ENCODE measurements around the gene TMEM50B. TPM values are rescaled to one million over a fixed set of nuclear protein-coding genes. Genes with fewer than 3 reads are reported as not detected.

TMEM50B gene
- total and polyA plus RNA-seq, 12 donors = 27.7 to 122 (median 47.0) TPM

DNA sequence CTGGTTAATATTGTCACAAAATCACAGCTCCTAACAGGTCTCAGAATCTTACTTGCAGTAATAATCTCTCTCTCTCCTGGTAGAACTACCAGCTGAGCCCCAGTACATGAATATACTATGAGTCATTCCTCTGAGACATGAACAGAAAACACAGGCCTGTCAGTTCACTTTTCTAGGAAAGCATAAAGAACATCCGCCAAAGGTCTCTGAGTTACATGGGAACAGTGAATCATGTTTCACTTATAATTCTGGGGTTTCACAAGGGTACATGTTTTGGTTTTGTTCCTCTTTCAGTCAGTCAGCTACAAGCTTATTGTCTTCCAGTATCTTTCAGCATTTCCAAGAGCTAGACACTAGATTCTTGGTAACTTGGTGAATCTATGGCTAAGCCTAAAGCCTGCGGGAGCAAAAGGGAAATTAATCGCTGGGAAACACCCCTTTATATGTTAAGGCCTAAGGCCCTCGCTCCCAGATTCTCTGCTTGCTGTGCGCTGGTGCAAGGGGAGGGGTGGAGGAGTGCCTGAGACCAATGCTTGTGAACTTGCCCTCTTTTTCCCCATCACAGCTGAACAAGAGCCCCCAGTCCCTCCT, 44.9 kb downstream of the TMEM50B start:
- intact Hi-C loops (cut with DNase I) = loop anchor here in 1 of 2 donors (10.0 kb wide), 1 partner anchor 70 kb away; no protein-coding TSS in a partner anchor
- peak overlapping the region; percentile 62 to 88 (median 71) for H3K27ac ChIP-seq
- 38 to 66% (median 52%) methylated on average over 5 of the region's 5 CpGs for WGBS, 4 donors
- H3K9me3 ChIP-seq (replicated peaks in 1 of 3) = no peaks in the 10 kb centered on the region
- peak in 1 of 2 donors; percentile 30 for TF ChIP-seq POLR2A (IDR thresholded peaks at IDR 0.05)
- TF ChIP-seq, protein P1, sequence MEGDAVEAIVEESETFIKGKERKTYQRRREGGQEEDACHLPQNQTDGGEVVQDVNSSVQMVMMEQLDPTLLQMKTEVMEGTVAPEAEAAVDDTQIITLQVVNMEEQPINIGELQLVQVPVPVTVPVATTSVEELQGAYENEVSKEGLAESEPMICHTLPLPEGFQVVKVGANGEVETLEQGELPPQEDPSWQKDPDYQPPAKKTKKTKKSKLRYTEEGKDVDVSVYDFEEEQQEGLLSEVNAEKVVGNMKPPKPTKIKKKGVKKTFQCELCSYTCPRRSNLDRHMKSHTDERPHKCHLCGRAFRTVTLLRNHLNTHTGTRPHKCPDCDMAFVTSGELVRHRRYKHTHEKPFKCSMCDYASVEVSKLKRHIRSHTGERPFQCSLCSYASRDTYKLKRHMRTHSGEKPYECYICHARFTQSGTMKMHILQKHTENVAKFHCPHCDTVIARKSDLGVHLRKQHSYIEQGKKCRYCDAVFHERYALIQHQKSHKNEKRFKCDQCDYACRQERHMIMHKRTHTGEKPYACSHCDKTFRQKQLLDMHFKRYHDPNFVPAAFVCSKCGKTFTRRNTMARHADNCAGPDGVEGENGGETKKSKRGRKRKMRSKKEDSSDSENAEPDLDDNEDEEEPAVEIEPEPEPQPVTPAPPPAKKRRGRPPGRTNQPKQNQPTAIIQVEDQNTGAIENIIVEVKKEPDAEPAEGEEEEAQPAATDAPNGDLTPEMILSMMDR (IDR thresholded peaks at IDR 0.05) = no peak
- H3K4me3 ChIP-seq = no peak overlapping the region
- H3K27me3 ChIP-seq = no peaks in the 10 kb centered on the region
- peaks cover 13 to 19% of the 10 kb centered on the region in 2 donors for H3K4me1 ChIP-seq (replicated peaks in 1 of 2)
- peaks cover 0 to 77% of the 10 kb centered on the region in 2 donors for H3K36me3 ChIP-seq (replicated peaks in 1 of 2)
- peak in 3 of 7 donors; percentile 43 to 56 (median 52) for DNase-seq

DNA sequence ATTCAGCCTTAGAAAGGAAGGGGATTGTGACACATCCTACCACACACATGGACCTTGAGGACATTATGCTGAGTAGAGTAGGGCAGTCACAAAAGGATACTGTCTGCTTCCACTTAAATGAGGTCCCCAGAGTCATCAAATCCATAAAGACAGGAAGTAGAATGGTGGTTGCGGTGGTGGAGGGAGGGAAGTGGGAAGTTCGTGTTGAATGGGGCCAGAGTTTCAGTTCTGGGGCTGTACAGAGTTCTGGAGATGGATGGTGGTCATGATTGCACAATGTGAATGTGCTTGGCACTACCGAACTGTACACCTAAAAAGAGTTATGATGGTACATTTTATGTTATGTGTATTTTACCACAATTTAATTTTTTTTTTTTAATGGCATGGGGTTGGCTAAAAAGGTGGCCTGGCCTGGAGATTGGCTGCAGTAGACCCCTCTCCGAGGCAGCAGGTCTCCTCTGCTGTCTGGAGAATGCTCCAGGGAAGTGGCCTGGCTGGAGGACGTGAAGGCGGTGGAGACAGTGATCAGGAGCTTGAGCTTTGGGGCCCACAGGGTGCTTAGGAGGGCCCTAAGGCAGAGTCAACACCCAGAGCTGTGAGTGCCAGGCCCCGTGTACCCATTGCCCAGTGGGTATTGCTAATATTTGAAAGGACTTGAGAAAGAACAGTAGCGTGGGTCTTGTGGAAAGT, 46.2 kb downstream of the TMEM50B start:
- peak in 4 of 7 donors; percentile 36 to 54 (median 49) for DNase-seq
- Histone ChIP-seq H3K9me3 (replicated peaks in 1 of 3) (no peaks in the 10 kb centered on the region), H3K4me1 (replicated peaks in 1 of 2) (peaks cover 13 to 19% of the 10 kb centered on the region in 2 donors), H3K27ac (peak overlapping the region in 4 of 5 donors; percentile 44 to 88 (median 78)), H3K36me3 (replicated peaks in 1 of 2) (peaks cover 0 to 87% of the 10 kb centered on the region in 2 donors), H3K27me3 (no peaks in the 10 kb centered on the region), H3K4me3 (no peak overlapping the region)
- no peak for TF ChIP-seq POLR2A (IDR thresholded peaks at IDR 0.05)
- TF ChIP-seq, protein P1 (IDR thresholded peaks at IDR 0.05) = no peak
- intact Hi-C loops (cut with DNase I) = loop anchor here in 1 of 2 donors (10.0 kb wide), 1 partner anchor 69 kb away; no protein-coding TSS in a partner anchor
- WGBS, 4 donors = 76 to 83% (median 80%) methylated on average over 8 of the region's 8 CpGs

DNA sequence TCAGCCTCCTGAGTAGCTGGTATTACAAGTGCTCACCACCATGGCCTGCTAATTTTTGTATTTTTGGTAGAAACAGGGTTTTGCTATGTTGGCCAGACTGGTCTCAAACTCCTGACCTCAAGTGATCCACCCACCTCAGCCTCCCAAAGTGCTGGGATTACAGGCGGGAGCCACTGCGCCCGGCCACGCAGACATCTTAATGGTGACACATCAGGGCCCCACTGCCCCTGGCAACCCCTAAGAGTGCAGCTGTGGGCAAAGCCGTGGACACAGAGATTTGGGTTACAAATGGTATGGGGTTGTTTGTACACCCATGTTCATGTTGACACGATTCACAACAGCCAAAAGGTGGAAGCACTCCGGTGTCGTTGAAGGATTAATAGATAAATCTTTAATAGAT, 46.8 kb downstream of the TMEM50B start:
- no peak for DNase-seq
- intact Hi-C loops (cut with DNase I) = loop anchor here in 1 of 2 donors (10.0 kb wide), 1 partner anchor 68 kb away; no protein-coding TSS in a partner anchor

DNA sequence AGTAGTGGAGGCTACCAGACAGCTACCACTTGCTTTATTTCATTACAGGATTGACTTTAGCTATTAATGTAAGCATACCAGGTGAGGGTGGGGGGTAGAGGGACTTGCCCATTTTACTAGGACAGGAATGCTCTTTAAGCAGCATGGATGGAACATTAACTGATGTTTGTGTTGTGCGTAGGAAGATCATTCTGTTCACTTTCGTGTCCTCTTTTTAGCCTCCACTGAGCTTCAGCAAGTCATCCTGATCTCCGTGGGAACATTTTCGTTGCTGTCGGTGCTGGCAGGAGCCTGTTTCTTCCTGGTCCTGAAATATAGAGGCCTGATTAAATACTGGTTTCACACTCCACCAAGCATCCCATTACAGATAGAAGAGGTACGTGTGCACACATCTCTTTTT, 47.3 kb downstream of the TMEM50B start:
- no peak for DNase-seq
- H3K27me3 ChIP-seq = no peaks in the 10 kb centered on the region
- no peaks in the 10 kb centered on the region for H3K9me3 ChIP-seq (replicated peaks in 1 of 3)
- TF ChIP-seq, protein P1 (IDR thresholded peaks at IDR 0.05) = no peak
- no peak for TF ChIP-seq POLR2A (IDR thresholded peaks at IDR 0.05)
- no peak overlapping the region for H3K4me3 ChIP-seq
- WGBS, 4 donors = 87 to 92% (median 88%) methylated on average over 6 of the region's 6 CpGs
- peaks cover 0 to 83% of the 10 kb centered on the region in 2 donors for H3K36me3 ChIP-seq (replicated peaks in 1 of 2)
- H3K4me1 ChIP-seq (replicated peaks in 1 of 2) = peaks cover 13 to 19% of the 10 kb centered on the region in 2 donors
- intact Hi-C loops (cut with DNase I) = loop anchor here in 1 of 2 donors (10.0 kb wide), 1 partner anchor 68 kb away; no protein-coding TSS in a partner anchor
- H3K27ac ChIP-seq = peak overlapping the region in 2 of 5 donors; percentile 4 to 88

More for the DNA sequence above, 46.8 kb downstream of the TMEM50B start:
- Histone ChIP-seq H3K4me1 (replicated peaks in 1 of 2) (peaks cover 13 to 19% of the 10 kb centered on the region in 2 donors), H3K27ac (peak overlapping the region in 2 of 5 donors; percentile 86 to 88), H3K36me3 (replicated peaks in 1 of 2) (peaks cover 0 to 85% of the 10 kb centered on the region in 2 donors), H3K9me3 (replicated peaks in 1 of 3) (no peaks in the 10 kb centered on the region), H3K4me3 (no peak overlapping the region), H3K27me3 (no peaks in the 10 kb centered on the region)
- TF ChIP-seq, protein P1 (IDR thresholded peaks at IDR 0.05) = no peak
- TF ChIP-seq POLR2A (IDR thresholded peaks at IDR 0.05) = no peak
- WGBS, 4 donors = 90 to 97% (median 92%) methylated on average over 8 of the region's 8 CpGs
